ENCODE results near the gene SLIT3. TPM values are rescaled to one million over a fixed set of nuclear protein-coding genes. Genes with fewer than 3 reads are reported as not detected.

SLIT3 gene
- total and polyA plus RNA-seq, 5 donors from 2014 or later: not detected

DNA sequence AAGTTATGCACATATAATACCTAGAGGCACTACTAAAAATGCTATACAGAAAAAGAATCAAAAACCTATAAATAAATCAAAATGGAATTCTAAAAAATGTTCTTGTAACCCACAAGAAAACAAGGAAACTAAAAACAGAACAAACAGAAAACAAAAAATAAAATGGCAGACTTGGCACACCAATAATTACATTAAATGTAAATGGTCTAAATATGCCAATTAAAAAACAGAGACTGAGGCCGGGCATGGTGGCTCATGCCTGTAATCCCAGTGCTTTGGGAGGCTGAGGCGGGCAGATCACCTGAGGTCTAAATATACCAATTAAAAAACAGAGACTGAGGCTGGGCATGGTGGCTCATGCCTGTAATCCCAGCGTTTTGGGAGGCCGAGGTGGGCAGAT lies 142.2 kb downstream of the SLIT3 start:
- H3K27me3 Mint-ChIP-seq: peaks cover 7% of the 10 kb centered on the region
- DNase-seq: no peak
- no peaks in the 10 kb centered on the region for H3K36me3 ChIP-seq (ENCODE audit: control insufficient read depth, insufficient read depth, low read length)
- no peak overlapping the region for H3K27ac Mint-ChIP-seq
- H3K9me3 ChIP-seq (ENCODE audit: control insufficient read depth in 2 of 2, low read length in 2 of 2): peaks cover 0 to 4% of the 10 kb centered on the region in 2 experiments
- H3K9me3 Mint-ChIP-seq: peaks cover 2 to 16% (median 12%) of the 10 kb centered on the region in 7 donors
- no peak overlapping the region for H3K27ac ChIP-seq (ENCODE audit: insufficient read depth, low read length, poor library complexity, severe bottlenecking)
- no peaks in the 10 kb centered on the region for H3K36me3 Mint-ChIP-seq
- no peaks in the 10 kb centered on the region for H3K4me1 Mint-ChIP-seq
- no peak overlapping the region for H3K4me3 Mint-ChIP-seq
- H3K4me3 ChIP-seq (ENCODE audit: low read depth, low read length): no peak overlapping the region
- ATAC-seq (ENCODE audit: low read depth in 2 of 2): no peak
- H3K4me1 ChIP-seq (ENCODE audit: control insufficient read depth, insufficient read depth, low read length, poor library complexity, severe bottlenecking): no peaks in the 10 kb centered on the region
- H3K27me3 ChIP-seq (ENCODE audit: control insufficient read depth, insufficient read depth, low read length): no peaks in the 10 kb centered on the region

DNA sequence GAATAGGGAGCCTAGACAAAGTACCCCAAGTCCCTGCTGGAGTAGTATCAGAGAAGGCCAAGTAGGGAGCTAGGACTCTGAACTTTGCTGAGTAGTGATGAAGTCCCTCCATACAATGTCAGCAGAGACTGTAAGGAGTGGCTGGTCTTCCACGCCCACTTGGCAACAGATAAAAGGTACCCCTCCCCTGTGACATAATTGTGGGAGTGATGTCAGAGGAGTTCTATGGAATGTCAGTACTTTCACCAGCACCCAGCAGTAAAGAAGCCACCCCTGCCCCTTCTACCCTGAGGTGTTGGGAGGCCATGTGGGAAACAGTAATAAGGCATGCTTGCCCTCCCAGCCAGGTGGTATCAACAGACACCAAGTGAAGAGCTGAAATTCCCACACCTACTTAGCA lies 143.9 kb downstream of the SLIT3 start:
- H3K27me3 Mint-ChIP-seq: peaks cover 7% of the 10 kb centered on the region
- ATAC-seq (ENCODE audit: low read depth in 2 of 2) (no peak), DNase-seq (no peak)
- peaks cover 2 to 16% (median 12%) of the 10 kb centered on the region in 7 donors for H3K9me3 Mint-ChIP-seq
- Histone ChIP-seq H3K27me3 (ENCODE audit: control insufficient read depth, insufficient read depth, low read length) (no peaks in the 10 kb centered on the region), H3K27ac (ENCODE audit: insufficient read depth, low read length, poor library complexity, severe bottlenecking) (no peak overlapping the region), H3K4me3 (ENCODE audit: low read depth, low read length) (no peak overlapping the region), H3K4me1 (ENCODE audit: control insufficient read depth, insufficient read depth, low read length, poor library complexity, severe bottlenecking) (no peaks in the 10 kb centered on the region), H3K9me3 (ENCODE audit: control insufficient read depth in 2 of 2, low read length in 2 of 2) (peaks cover 0 to 4% of the 10 kb centered on the region in 2 experiments), H3K36me3 (ENCODE audit: control insufficient read depth, insufficient read depth, low read length) (no peaks in the 10 kb centered on the region)
- no peaks in the 10 kb centered on the region for H3K4me1 Mint-ChIP-seq
- no peak overlapping the region for H3K27ac Mint-ChIP-seq
- H3K36me3 Mint-ChIP-seq: no peaks in the 10 kb centered on the region
- no peak overlapping the region for H3K4me3 Mint-ChIP-seq

- Mint-ChIP-seq H3K9me3 (peaks cover under 1 to 16% (median 10%) of the 10 kb centered on the region in 7 donors), H3K27me3 (peaks cover 7% of the 10 kb centered on the region), H3K4me1 (no peaks in the 10 kb centered on the region), H3K27ac (no peak overlapping the region), H3K4me3 (no peak overlapping the region), H3K36me3 (no peaks in the 10 kb centered on the region)
- Histone ChIP-seq H3K27me3 (ENCODE audit: control insufficient read depth, insufficient read depth, low read length) (no peaks in the 10 kb centered on the region), H3K4me3 (ENCODE audit: low read depth, low read length) (no peak overlapping the region), H3K36me3 (ENCODE audit: control insufficient read depth, insufficient read depth, low read length) (no peaks in the 10 kb centered on the region), H3K9me3 (ENCODE audit: control insufficient read depth in 2 of 2, low read length in 2 of 2) (peaks cover 0 to 4% of the 10 kb centered on the region in 2 experiments), H3K4me1 (ENCODE audit: control insufficient read depth, insufficient read depth, low read length, poor library complexity, severe bottlenecking) (no peaks in the 10 kb centered on the region), H3K27ac (ENCODE audit: insufficient read depth, low read length, poor library complexity, severe bottlenecking) (no peak overlapping the region)
- DNase-seq (no peak), ATAC-seq (ENCODE audit: low read depth in 2 of 2) (no peak)
These were observed 146.3 kb downstream of the SLIT3 start for GRCh38 chr5:169154679-169155078.

GRCh38 chr5:169153405-169153804 lies 147.5 kb downstream of the SLIT3 start:
- H3K4me3 Mint-ChIP-seq: no peak overlapping the region
- peaks cover 0 to 12% (median 4%) of the 10 kb centered on the region in 7 donors for H3K9me3 Mint-ChIP-seq
- H3K27me3 ChIP-seq (ENCODE audit: control insufficient read depth, insufficient read depth, low read length): no peaks in the 10 kb centered on the region
- ATAC-seq (ENCODE audit: low read depth in 2 of 2) (no peak), DNase-seq (no peak)
- no peaks in the 10 kb centered on the region for H3K4me1 ChIP-seq (ENCODE audit: control insufficient read depth, insufficient read depth, low read length, poor library complexity, severe bottlenecking)
- peaks cover 7% of the 10 kb centered on the region for H3K27me3 Mint-ChIP-seq
- no peak overlapping the region for H3K27ac Mint-ChIP-seq
- H3K4me1 Mint-ChIP-seq: no peaks in the 10 kb centered on the region
- no peak overlapping the region for H3K4me3 ChIP-seq (ENCODE audit: low read depth, low read length)
- H3K9me3 ChIP-seq (ENCODE audit: control insufficient read depth in 2 of 2, low read length in 2 of 2): peaks cover 0 to 4% of the 10 kb centered on the region in 2 experiments
- H3K36me3 Mint-ChIP-seq: no peaks in the 10 kb centered on the region
- no peaks in the 10 kb centered on the region for H3K36me3 ChIP-seq (ENCODE audit: control insufficient read depth, insufficient read depth, low read length)
- no peak overlapping the region for H3K27ac ChIP-seq (ENCODE audit: insufficient read depth, low read length, poor library complexity, severe bottlenecking)

GRCh38 chr5:169152946-169153345 lies 148.0 kb downstream of the SLIT3 start:
- H3K27ac Mint-ChIP-seq: no peak overlapping the region
- Histone ChIP-seq H3K4me1 (ENCODE audit: control insufficient read depth, insufficient read depth, low read length, poor library complexity, severe bottlenecking) (no peaks in the 10 kb centered on the region), H3K4me3 (ENCODE audit: low read depth, low read length) (no peak overlapping the region), H3K36me3 (ENCODE audit: control insufficient read depth, insufficient read depth, low read length) (no peaks in the 10 kb centered on the region), H3K27ac (ENCODE audit: insufficient read depth, low read length, poor library complexity, severe bottlenecking) (no peak overlapping the region), H3K27me3 (ENCODE audit: control insufficient read depth, insufficient read depth, low read length) (no peaks in the 10 kb centered on the region), H3K9me3 (ENCODE audit: control insufficient read depth in 2 of 2, low read length in 2 of 2) (peaks cover 0 to 4% of the 10 kb centered on the region in 2 experiments)
- ATAC-seq (ENCODE audit: low read depth in 2 of 2): no peak
- no peaks in the 10 kb centered on the region for H3K4me1 Mint-ChIP-seq
- peaks cover 0 to 9% (median 4%) of the 10 kb centered on the region in 7 donors for H3K9me3 Mint-ChIP-seq
- no peak for DNase-seq
- H3K36me3 Mint-ChIP-seq: no peaks in the 10 kb centered on the region
- H3K4me3 Mint-ChIP-seq: no peak overlapping the region
- peaks cover 7% of the 10 kb centered on the region for H3K27me3 Mint-ChIP-seq

DNA sequence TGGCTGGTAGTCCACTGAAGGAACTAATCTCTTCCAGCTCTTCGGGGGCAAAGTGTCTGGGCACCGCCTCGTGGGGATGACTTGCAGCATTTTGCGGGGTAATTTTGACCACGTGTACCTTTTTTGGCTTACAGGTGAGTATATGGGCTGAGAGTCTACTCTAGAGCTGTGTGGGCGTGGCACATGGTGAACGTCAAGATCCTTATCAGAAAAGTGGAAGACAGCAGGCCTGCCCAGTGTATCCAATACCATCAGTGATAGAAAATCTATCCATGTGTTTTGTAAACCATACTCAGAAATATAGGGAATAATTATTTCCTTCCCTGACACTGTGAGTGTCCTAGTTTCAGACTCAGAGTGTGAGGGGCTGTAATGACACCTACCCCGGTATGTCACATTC lies 148.5 kb downstream of the SLIT3 start:
- no peaks in the 10 kb centered on the region for H3K27me3 ChIP-seq (ENCODE audit: control insufficient read depth, insufficient read depth, low read length)
- Mint-ChIP-seq H3K27me3 (peaks cover 7% of the 10 kb centered on the region), H3K36me3 (no peaks in the 10 kb centered on the region), H3K4me1 (no peaks in the 10 kb centered on the region), H3K4me3 (no peak overlapping the region), H3K27ac (no peak overlapping the region), H3K9me3 (peaks cover 0 to 8% (median 0%) of the 10 kb centered on the region in 7 donors)
- H3K4me1 ChIP-seq (ENCODE audit: control insufficient read depth, insufficient read depth, low read length, poor library complexity, severe bottlenecking): no peaks in the 10 kb centered on the region
- ATAC-seq (ENCODE audit: low read depth in 2 of 2) (no peak), DNase-seq (no peak)
- H3K27ac ChIP-seq (ENCODE audit: insufficient read depth, low read length, poor library complexity, severe bottlenecking): no peak overlapping the region
- peaks cover 0 to 3% of the 10 kb centered on the region in 2 experiments for H3K9me3 ChIP-seq (ENCODE audit: control insufficient read depth in 2 of 2, low read length in 2 of 2)
- H3K4me3 ChIP-seq (ENCODE audit: low read depth, low read length): no peak overlapping the region
- no peaks in the 10 kb centered on the region for H3K36me3 ChIP-seq (ENCODE audit: control insufficient read depth, insufficient read depth, low read length)

GRCh38 chr5:169151051-169151805 lies 149.7 kb downstream of the SLIT3 start:
- Histone ChIP-seq H3K27me3 (ENCODE audit: control insufficient read depth, insufficient read depth, low read length) (no peaks in the 10 kb centered on the region), H3K36me3 (ENCODE audit: control insufficient read depth, insufficient read depth, low read length) (no peaks in the 10 kb centered on the region), H3K27ac (ENCODE audit: insufficient read depth, low read length, poor library complexity, severe bottlenecking) (no peak overlapping the region), H3K9me3 (ENCODE audit: control insufficient read depth in 2 of 2, low read length in 2 of 2) (no peaks in the 10 kb centered on the region), H3K4me1 (ENCODE audit: control insufficient read depth, insufficient read depth, low read length, poor library complexity, severe bottlenecking) (no peaks in the 10 kb centered on the region), H3K4me3 (ENCODE audit: low read depth, low read length) (no peak overlapping the region)
- peaks cover under 1% of the 10 kb centered on the region for H3K27me3 Mint-ChIP-seq
- H3K9me3 Mint-ChIP-seq: peaks cover 0 to 3% (median 0%) of the 10 kb centered on the region in 7 donors
- H3K4me3 Mint-ChIP-seq: no peak overlapping the region
- ATAC-seq (ENCODE audit: low read depth in 2 of 2) (no peak), DNase-seq (no peak)
- H3K36me3 Mint-ChIP-seq: no peaks in the 10 kb centered on the region
- no peaks in the 10 kb centered on the region for H3K4me1 Mint-ChIP-seq
- no peak overlapping the region for H3K27ac Mint-ChIP-seq

DNA sequence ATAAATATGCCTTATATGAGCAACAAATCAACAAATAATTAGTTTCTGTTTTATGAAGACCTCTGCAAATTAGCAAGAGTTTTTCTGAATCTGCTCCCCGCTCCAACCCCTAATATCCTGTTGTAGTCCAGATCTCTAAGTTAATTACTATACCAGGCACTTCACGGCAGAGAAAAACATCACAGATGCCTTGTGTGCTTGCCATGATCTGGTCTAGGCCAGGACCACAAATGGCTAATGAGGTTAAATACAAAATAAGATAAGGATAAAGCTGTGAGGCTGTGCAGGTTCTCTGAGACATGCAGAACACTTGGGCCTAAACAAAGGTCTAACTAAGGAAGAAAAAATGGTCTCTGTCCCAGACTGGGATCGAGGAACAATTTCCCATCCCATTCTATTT lies 150.8 kb downstream of the SLIT3 start:
- ATAC-seq (ENCODE audit: low read depth in 2 of 2): no peak

More for the DNA sequence above, 150.8 kb downstream of the SLIT3 start:
- H3K4me3 ChIP-seq (ENCODE audit: low read depth, low read length): no peak overlapping the region
- Mint-ChIP-seq H3K4me3 (no peak overlapping the region), H3K27ac (no peak overlapping the region), H3K9me3 (peaks cover 0 to 3% (median 0%) of the 10 kb centered on the region in 7 donors), H3K4me1 (no peaks in the 10 kb centered on the region), H3K36me3 (no peaks in the 10 kb centered on the region), H3K27me3 (peaks cover 1% of the 10 kb centered on the region)
- no peaks in the 10 kb centered on the region for H3K9me3 ChIP-seq (ENCODE audit: control insufficient read depth in 2 of 2, low read length in 2 of 2)
- H3K27me3 ChIP-seq (ENCODE audit: control insufficient read depth, insufficient read depth, low read length): no peaks in the 10 kb centered on the region
- no peaks in the 10 kb centered on the region for H3K4me1 ChIP-seq (ENCODE audit: control insufficient read depth, insufficient read depth, low read length, poor library complexity, severe bottlenecking)
- DNase-seq: no peak
- no peak overlapping the region for H3K27ac ChIP-seq (ENCODE audit: insufficient read depth, low read length, poor library complexity, severe bottlenecking)
- H3K36me3 ChIP-seq (ENCODE audit: control insufficient read depth, insufficient read depth, low read length): no peaks in the 10 kb centered on the region

Data from CD4-positive, CD25-positive, alpha-beta regulatory T cell (primary cell).